HepG2 (cell line): ENCODE measurements around the gene ADAMTS13. TPM values are rescaled to one million over a fixed set of nuclear protein-coding genes. Genes with fewer than 3 reads are reported as not detected.

Experiments
- CHD2 ChIP-seq: IDR thresholded peaks from 2 replicates; pipeline ENCODE4 v1.6.1; 2011; ENCODE audit warnings: low read depth, low read length, improper control_type of control experiment
- DR1 ChIP-seq: sonication (generic); formaldehyde crosslinking; IDR thresholded peaks from 2 replicates; pipeline ENCODE4 v1.8.0; 2021; ENCODE audit warnings: mild to moderate bottlenecking, missing genetic modification reagents, inconsistent platforms
- NCOA1 ChIP-seq: sonication (generic); formaldehyde crosslinking; IDR thresholded peaks from 2 replicates; pipeline ENCODE4 v1.9.0; 2021; ENCODE audit warnings: missing genetic modification reagents
- NPAS2 ChIP-seq: sonication (generic); formaldehyde crosslinking; IDR thresholded peaks from 2 replicates; pipeline ENCODE4 v1.8.0; 2022; ENCODE audit warnings: mild to moderate bottlenecking, missing genetic modification reagents, borderline replicate concordance
- SATB2 ChIP-seq: sonication (generic); formaldehyde crosslinking; IDR thresholded peaks from 2 replicates; pipeline ENCODE4 v1.5.0; 2020; ENCODE audit warnings: missing genetic modification reagents
- SMARCC2 ChIP-seq: fragments of 450-650 bp; IDR thresholded peaks from 2 replicates; pipeline ENCODE4 v1.6.1; 2017; ENCODE audit warnings: antibody characterized with exemption, mild to moderate bottlenecking
- SP140L ChIP-seq: sonication (generic); formaldehyde crosslinking; IDR thresholded peaks from 2 replicates; pipeline ENCODE4 v1.4.0; 2020; ENCODE audit warnings: missing genetic modification reagents, borderline replicate concordance
- TAF15 ChIP-seq: fragments of 200-400 bp; formaldehyde crosslinking; IDR thresholded peaks from one replicate; pipeline ENCODE4 v1.6.1; 2018; ENCODE audit warnings: mild to moderate bottlenecking, low read depth, low read length; ENCODE audit not compliant: poor library complexity, severe bottlenecking
- TSC22D2 ChIP-seq: sonication (generic); formaldehyde crosslinking; IDR thresholded peaks from 2 replicates; pipeline ENCODE4 v1.5.1; 2020; ENCODE audit warnings: missing genetic modification reagents, mild to moderate bottlenecking, borderline replicate concordance
- YEATS4 ChIP-seq: sonication (generic); formaldehyde crosslinking; IDR thresholded peaks from 2 replicates; pipeline ENCODE4 v1.4.0; 2020; ENCODE audit warnings: missing genetic modification reagents, borderline replicate concordance
- ZKSCAN8 ChIP-seq: IDR thresholded peaks from 2 replicates; pipeline ENCODE4 v1.6.1; 2016; ENCODE audit warnings: borderline replicate concordance, missing genetic modification reagents, missing compliant biosample characterization
- polyA plus RNA-seq, 8 experiments: library from polyadenylated mRNA; depleted of rRNA in 3 of 8; stranded (reverse) in 7 of 8; unstranded in 1 of 8; fragments of >200 nt; fragmentation: Illumina TruSeq in 4 of 8; extraction: Trizol in 4 of 8; gene quantifications; 2 replicates each; pipeline versions ENCODE4 v1.2.1 to v1.2.3, GENCODE V29; 2011 to 2016; ENCODE audit warnings: low read depth in 4 of 8, missing spikeins in 1 of 8, mixed read lengths in 1 of 8; ENCODE audit not compliant: insufficient read depth in 1 of 8
- total RNA-seq, 5 experiments: library from RNA; depleted of rRNA; stranded (reverse); fragments of >200 nt; fragmentation: Illumina TruSeq; extraction: Trizol; gene quantifications; 2 replicates each; pipeline ENCODE4 v1.2.3, GENCODE V29; 2016; ENCODE audit warnings: low read depth in 1 of 5
- TF ChIP-seq, protein P1 (sequence below): sonication (generic); formaldehyde crosslinking; IDR thresholded peaks from 2 replicates; pipeline ENCODE4 v1.4.0; 2020; ENCODE audit warnings: mild to moderate bottlenecking, missing genetic modification reagents
- TF ChIP-seq, protein P2 (sequence below): sonication (generic); formaldehyde crosslinking; IDR thresholded peaks from 2 replicates; pipeline ENCODE4 v1.5.0; 2020; ENCODE audit warnings: missing genetic modification reagents
- TF ChIP-seq, protein P3 (sequence below): sonication (generic); formaldehyde crosslinking; IDR thresholded peaks from 2 replicates; pipeline ENCODE4 v1.4.0; 2020; ENCODE audit warnings: missing genetic modification reagents
- TF ChIP-seq, protein P4 (sequence below): sonication (generic); formaldehyde crosslinking; IDR thresholded peaks from 2 replicates; pipeline ENCODE4 v1.4.0; 2020; ENCODE audit warnings: mild to moderate bottlenecking, missing genetic modification reagents

The ADAMTS13 gene
- total and polyA plus RNA-seq, 2 of the 13 experiments (the other 11 are each of a cell fraction or from before 2014, with no cell fraction given) = 0.91 to 4.5 TPM

DNA sequence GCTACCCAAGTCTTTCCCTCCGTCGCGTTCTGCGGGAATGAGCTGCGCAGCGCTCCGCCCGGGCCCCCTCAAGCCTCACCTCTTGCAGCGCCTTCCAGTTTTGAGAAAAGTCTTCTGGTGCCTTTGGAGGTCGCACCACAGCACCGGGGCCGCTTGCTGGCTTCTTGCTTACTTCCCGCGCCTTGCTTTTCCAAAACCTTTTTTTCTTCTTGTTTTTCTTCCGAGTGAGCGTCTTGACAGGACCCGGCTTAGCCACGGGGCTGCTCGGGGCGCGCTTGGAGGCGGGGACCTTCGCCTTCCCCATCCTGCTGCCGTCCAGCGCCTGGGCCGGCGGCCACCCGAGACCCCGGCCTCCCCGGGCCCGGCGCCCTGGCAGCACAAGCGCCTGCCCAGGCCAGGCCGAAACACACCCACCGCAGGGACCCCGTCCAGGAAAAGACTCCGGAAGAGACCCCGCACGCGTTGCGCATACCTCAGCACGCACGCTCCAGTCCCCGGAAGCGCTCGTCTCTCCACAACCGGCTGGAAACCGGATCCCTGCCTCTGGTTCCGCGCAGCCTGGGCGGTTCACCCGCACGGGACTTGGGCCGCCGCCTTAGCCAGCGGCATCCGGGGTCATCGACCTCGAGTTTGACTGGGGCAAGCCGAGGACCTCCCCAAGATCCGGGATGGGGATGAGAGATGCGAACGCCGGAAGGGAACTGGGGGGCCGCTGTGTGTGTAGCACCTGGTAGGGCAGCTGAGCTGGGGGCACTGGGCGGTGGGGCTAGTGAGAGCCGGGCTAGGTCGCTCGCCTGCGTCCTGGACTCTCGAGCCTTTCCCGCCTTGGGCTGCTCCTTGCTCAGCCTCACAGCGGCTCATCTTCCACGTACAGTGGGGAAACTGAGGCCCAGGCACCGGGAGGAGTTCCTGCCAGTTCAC, 4.4 kb upstream of the ADAMTS13 start, which contains the start of gene REXO4 (continued):
- TF ChIP-seq SATB2 (CRISPR knock-in tag) = no peak
- no peak for TF ChIP-seq NPAS2 (CRISPR knock-in tag)
- TF ChIP-seq NCOA1 (CRISPR knock-in tag) = peak; percentile 84
- TF ChIP-seq, protein P1, sequence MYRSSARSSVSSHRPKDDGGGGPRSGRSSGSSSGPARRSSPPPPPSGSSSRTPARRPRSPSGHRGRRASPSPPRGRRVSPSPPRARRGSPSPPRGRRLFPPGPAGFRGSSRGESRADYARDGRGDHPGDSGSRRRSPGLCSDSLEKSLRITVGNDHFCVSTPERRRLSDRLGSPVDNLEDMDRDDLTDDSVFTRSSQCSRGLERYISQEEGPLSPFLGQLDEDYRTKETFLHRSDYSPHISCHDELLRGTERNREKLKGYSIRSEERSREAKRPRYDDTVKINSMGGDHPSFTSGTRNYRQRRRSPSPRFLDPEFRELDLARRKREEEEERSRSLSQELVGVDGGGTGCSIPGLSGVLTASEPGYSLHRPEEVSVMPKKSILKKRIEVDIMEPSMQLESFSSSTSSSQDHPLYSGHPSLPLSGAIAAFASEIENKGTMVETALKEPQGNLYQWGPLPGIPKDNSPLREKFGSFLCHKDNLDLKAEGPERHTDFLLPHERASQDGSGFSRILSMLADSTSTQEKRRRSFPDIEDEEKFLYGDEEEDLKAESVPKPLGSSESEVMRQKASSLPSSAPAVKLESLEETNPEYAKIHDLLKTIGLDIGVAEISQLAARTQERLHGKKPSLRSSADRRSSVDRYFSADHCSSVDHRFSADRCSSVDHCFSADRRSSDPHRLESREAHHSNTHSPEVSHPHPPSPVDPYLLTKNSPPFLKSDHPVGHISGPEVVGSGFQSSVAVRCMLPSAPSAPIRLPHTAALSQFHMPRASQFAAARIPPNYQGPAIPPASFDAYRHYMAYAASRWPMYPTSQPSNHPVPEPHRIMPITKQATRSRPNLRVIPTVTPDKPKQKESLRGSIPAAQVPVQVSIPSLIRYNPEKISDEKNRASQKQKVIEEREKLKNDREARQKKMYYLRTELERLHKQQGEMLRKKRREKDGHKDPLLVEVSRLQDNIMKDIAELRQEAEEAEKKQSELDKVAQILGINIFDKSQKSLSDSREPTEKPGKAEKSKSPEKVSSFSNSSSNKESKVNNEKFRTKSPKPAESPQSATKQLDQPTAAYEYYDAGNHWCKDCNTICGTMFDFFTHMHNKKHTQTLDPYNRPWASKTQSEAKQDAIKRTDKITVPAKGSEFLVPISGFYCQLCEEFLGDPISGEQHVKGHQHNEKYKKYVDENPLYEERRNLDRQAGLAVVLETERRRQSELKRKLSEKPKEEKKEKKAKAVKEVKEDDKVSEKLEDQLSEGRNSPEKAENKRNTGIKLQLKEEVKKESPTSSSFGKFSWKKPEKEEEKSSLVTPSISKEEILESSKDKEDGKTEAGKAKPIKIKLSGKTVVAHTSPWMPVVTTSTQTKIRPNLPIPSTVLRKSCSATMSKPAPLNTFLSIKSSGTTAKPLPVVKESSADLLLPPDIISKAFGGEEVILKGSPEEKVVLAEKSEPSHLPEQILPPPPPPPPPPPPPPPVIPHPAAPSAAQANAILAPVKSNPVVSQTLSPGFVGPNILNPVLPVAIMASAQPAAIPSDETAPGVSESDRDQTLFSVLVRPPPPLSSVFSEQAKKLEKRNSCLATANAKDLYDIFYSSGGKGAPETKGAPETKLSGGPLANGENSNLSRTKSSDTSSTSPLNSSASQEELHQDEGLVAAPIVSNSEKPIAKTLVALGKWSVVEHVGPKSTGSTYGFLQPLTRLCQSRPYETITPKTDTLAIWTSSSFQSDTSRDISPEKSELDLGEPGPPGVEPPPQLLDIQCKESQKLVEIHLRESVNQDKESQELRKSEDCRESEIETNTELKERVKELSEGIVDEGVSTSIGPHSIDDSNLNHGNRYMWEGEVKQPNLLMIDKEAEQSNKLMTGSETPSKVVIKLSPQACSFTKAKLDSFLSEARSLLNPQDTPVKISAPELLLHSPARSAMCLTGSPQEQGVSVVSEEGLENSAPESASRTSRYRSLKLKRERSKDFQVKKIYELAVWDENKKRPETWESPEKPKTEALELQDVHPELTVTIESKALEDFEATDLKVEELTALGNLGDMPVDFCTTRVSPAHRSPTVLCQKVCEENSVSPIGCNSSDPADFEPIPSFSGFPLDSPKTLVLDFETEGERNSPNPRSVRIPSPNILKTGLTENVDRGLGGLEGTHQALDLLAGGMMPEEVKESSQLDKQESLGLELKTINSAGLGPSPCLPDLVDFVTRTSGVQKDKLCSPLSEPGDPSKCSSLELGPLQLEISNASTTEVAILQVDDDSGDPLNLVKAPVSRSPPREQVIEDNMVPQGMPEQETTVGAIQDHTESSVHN (CRISPR knock-in tag) = no peak
- TF ChIP-seq, protein P2, sequence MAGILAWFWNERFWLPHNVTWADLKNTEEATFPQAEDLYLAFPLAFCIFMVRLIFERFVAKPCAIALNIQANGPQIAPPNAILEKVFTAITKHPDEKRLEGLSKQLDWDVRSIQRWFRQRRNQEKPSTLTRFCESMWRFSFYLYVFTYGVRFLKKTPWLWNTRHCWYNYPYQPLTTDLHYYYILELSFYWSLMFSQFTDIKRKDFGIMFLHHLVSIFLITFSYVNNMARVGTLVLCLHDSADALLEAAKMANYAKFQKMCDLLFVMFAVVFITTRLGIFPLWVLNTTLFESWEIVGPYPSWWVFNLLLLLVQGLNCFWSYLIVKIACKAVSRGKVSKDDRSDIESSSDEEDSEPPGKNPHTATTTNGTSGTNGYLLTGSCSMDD = no peak
- TF ChIP-seq ZKSCAN8 = 0 out of 2 replicates have a peak, but pooled peaks have one; percentile 53
- TF ChIP-seq SMARCC2 = no peak
- TF ChIP-seq, protein P3, sequence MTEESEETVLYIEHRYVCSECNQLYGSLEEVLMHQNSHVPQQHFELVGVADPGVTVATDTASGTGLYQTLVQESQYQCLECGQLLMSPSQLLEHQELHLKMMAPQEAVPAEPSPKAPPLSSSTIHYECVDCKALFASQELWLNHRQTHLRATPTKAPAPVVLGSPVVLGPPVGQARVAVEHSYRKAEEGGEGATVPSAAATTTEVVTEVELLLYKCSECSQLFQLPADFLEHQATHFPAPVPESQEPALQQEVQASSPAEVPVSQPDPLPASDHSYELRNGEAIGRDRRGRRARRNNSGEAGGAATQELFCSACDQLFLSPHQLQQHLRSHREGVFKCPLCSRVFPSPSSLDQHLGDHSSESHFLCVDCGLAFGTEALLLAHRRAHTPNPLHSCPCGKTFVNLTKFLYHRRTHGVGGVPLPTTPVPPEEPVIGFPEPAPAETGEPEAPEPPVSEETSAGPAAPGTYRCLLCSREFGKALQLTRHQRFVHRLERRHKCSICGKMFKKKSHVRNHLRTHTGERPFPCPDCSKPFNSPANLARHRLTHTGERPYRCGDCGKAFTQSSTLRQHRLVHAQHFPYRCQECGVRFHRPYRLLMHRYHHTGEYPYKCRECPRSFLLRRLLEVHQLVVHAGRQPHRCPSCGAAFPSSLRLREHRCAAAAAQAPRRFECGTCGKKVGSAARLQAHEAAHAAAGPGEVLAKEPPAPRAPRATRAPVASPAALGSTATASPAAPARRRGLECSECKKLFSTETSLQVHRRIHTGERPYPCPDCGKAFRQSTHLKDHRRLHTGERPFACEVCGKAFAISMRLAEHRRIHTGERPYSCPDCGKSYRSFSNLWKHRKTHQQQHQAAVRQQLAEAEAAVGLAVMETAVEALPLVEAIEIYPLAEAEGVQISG = peak; percentile 95
- TF ChIP-seq TSC22D2 (CRISPR knock-in tag) = peak; percentile 73; the same call in 1 of the 2 replicates
- peak; percentile 89 for TF ChIP-seq YEATS4 (CRISPR knock-in tag)
- peak; percentile 99 for TF ChIP-seq TAF15
- TF ChIP-seq, protein P4, sequence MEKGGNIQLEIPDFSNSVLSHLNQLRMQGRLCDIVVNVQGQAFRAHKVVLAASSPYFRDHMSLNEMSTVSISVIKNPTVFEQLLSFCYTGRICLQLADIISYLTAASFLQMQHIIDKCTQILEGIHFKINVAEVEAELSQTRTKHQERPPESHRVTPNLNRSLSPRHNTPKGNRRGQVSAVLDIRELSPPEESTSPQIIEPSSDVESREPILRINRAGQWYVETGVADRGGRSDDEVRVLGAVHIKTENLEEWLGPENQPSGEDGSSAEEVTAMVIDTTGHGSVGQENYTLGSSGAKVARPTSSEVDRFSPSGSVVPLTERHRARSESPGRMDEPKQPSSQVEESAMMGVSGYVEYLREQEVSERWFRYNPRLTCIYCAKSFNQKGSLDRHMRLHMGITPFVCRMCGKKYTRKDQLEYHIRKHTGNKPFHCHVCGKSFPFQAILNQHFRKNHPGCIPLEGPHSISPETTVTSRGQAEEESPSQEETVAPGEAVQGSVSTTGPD (CRISPR knock-in tag) = no peak
- no peak for TF ChIP-seq CHD2
- TF ChIP-seq DR1 (CRISPR knock-in tag) = peak; percentile 67
- TF ChIP-seq SP140L (CRISPR knock-in tag) = no peak
